Measurements from ENCODE around the gene PXMP4.

The PXMP4 gene

DNA sequence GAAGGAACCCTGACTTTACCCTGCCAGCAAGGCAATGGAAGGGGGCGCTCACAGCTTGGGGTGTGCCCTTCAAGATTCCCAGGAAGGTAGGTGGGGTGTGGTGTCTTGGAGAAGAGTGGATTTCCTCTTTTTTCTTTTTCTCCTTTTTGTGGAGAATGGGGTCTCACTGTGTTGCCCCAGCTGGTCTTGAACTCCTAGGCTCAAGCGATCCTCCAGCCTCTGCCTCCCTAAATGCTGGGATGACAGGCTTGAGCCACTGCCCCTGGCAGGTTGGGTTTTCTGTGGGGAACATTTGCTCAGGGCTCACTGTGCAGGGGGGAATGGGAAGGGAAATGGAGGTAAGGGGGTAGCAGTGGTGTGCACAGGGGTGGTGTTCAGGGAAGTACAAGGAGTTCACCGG is 7.7 kb upstream of the PXMP4 start (continued):
- TF ChIP-seq SNAI2 (CRISPR knock-in tag; IDR thresholded peaks at IDR 0.05) (no peak), ZNF565 (CRISPR knock-in tag; conservative IDR thresholded peaks at IDR 0.05; ENCODE audit: low read depth) (no peak), TOX (CRISPR knock-in tag; IDR thresholded peaks at IDR 0.05; ENCODE audit: borderline replicate concordance) (no peak), ARNTL (CRISPR knock-in tag; IDR thresholded peaks at IDR 0.05; ENCODE audit: borderline replicate concordance, low read depth) (no peak), ZFP3 (CRISPR knock-in tag; IDR thresholded peaks at IDR 0.05) (no peak)

DNA sequence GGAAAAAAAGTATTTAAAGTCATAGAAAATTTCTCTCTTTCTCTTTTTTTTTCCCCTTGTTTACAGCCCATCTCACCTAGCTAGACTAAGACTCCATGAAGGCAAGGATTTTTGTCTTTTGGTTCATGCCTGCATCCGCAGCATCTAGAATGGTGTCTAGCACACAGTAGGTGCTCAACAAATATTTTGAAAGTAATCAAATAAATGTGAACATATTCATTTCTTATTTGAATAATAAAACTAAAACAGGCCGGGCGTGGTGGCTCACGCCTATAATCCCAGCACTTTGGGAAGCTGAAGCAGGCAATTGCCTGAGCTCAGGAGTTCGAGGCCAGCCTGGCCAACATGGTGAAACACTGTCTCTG is 7.0 kb upstream of the PXMP4 start:
- ATAC-seq, result no peak
- TF ChIP-seq SNAI2 (CRISPR knock-in tag; IDR thresholded peaks at IDR 0.05) (no peak), CSDC2 (CRISPR knock-in tag; IDR thresholded peaks at IDR 0.05) (no peak), ZNF565 (CRISPR knock-in tag; conservative IDR thresholded peaks at IDR 0.05; ENCODE audit: low read depth) (no peak), RARB (CRISPR knock-in tag; IDR thresholded peaks at IDR 0.05) (no peak), PPARA (CRISPR knock-in tag; IDR thresholded peaks at IDR 0.05; ENCODE audit: borderline replicate concordance) (no peak), BACH2 (CRISPR knock-in tag; IDR thresholded peaks at IDR 0.05; ENCODE audit: borderline replicate concordance) (no peak), TCF4 (CRISPR knock-in tag; IDR thresholded peaks at IDR 0.05; ENCODE audit: borderline replicate concordance) (no peak), ZFP3 (CRISPR knock-in tag; IDR thresholded peaks at IDR 0.05) (no peak), TOX (CRISPR knock-in tag; IDR thresholded peaks at IDR 0.05; ENCODE audit: borderline replicate concordance) (no peak), GLIS3 (CRISPR knock-in tag; IDR thresholded peaks at IDR 0.05) (no peak)
- TF ChIP-seq, protein P1, sequence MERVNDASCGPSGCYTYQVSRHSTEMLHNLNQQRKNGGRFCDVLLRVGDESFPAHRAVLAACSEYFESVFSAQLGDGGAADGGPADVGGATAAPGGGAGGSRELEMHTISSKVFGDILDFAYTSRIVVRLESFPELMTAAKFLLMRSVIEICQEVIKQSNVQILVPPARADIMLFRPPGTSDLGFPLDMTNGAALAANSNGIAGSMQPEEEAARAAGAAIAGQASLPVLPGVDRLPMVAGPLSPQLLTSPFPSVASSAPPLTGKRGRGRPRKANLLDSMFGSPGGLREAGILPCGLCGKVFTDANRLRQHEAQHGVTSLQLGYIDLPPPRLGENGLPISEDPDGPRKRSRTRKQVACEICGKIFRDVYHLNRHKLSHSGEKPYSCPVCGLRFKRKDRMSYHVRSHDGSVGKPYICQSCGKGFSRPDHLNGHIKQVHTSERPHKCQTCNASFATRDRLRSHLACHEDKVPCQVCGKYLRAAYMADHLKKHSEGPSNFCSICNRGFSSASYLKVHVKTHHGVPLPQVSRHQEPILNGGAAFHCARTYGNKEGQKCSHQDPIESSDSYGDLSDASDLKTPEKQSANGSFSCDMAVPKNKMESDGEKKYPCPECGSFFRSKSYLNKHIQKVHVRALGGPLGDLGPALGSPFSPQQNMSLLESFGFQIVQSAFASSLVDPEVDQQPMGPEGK (CRISPR knock-in tag; IDR thresholded peaks at IDR 0.05; ENCODE audit: borderline replicate concordance), result no peak
- TF ChIP-seq, protein P2, sequence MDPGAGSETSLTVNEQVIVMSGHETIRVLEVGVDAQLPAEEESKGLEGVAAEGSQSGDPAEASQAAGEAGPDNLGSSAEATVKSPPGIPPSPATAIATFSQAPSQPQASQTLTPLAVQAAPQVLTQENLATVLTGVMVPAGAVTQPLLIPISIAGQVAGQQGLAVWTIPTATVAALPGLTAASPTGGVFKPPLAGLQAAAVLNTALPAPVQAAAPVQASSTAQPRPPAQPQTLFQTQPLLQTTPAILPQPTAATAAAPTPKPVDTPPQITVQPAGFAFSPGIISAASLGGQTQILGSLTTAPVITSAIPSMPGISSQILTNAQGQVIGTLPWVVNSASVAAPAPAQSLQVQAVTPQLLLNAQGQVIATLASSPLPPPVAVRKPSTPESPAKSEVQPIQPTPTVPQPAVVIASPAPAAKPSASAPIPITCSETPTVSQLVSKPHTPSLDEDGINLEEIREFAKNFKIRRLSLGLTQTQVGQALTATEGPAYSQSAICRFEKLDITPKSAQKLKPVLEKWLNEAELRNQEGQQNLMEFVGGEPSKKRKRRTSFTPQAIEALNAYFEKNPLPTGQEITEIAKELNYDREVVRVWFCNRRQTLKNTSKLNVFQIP (CRISPR knock-in tag; IDR thresholded peaks at IDR 0.05; ENCODE audit: borderline replicate concordance, low read depth), result no peak
- TF ChIP-seq, protein P3, sequence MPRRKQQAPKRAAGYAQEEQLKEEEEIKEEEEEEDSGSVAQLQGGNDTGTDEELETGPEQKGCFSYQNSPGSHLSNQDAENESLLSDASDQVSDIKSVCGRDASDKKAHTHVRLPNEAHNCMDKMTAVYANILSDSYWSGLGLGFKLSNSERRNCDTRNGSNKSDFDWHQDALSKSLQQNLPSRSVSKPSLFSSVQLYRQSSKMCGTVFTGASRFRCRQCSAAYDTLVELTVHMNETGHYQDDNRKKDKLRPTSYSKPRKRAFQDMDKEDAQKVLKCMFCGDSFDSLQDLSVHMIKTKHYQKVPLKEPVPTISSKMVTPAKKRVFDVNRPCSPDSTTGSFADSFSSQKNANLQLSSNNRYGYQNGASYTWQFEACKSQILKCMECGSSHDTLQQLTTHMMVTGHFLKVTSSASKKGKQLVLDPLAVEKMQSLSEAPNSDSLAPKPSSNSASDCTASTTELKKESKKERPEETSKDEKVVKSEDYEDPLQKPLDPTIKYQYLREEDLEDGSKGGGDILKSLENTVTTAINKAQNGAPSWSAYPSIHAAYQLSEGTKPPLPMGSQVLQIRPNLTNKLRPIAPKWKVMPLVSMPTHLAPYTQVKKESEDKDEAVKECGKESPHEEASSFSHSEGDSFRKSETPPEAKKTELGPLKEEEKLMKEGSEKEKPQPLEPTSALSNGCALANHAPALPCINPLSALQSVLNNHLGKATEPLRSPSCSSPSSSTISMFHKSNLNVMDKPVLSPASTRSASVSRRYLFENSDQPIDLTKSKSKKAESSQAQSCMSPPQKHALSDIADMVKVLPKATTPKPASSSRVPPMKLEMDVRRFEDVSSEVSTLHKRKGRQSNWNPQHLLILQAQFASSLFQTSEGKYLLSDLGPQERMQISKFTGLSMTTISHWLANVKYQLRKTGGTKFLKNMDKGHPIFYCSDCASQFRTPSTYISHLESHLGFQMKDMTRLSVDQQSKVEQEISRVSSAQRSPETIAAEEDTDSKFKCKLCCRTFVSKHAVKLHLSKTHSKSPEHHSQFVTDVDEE (CRISPR knock-in tag; IDR thresholded peaks at IDR 0.05), result no peak
- TF ChIP-seq, protein P4, sequence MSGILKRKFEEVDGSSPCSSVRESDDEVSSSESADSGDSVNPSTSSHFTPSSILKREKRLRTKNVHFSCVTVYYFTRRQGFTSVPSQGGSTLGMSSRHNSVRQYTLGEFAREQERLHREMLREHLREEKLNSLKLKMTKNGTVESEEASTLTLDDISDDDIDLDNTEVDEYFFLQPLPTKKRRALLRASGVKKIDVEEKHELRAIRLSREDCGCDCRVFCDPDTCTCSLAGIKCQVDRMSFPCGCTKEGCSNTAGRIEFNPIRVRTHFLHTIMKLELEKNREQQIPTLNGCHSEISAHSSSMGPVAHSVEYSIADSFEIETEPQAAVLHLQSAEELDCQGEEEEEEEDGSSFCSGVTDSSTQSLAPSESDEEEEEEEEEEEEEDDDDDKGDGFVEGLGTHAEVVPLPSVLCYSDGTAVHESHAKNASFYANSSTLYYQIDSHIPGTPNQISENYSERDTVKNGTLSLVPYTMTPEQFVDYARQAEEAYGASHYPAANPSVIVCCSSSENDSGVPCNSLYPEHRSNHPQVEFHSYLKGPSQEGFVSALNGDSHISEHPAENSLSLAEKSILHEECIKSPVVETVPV (CRISPR knock-in tag; IDR thresholded peaks at IDR 0.05), result no peak
- TF ChIP-seq, protein P5, sequence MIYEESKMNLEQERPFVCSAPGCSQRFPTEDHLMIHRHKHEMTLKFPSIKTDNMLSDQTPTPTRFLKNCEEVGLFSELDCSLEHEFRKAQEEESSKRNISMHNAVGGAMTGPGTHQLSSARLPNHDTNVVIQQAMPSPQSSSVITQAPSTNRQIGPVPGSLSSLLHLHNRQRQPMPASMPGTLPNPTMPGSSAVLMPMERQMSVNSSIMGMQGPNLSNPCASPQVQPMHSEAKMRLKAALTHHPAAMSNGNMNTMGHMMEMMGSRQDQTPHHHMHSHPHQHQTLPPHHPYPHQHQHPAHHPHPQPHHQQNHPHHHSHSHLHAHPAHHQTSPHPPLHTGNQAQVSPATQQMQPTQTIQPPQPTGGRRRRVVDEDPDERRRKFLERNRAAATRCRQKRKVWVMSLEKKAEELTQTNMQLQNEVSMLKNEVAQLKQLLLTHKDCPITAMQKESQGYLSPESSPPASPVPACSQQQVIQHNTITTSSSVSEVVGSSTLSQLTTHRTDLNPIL (CRISPR knock-in tag; IDR thresholded peaks at IDR 0.05; ENCODE audit: low read depth), result no peak

DNA sequence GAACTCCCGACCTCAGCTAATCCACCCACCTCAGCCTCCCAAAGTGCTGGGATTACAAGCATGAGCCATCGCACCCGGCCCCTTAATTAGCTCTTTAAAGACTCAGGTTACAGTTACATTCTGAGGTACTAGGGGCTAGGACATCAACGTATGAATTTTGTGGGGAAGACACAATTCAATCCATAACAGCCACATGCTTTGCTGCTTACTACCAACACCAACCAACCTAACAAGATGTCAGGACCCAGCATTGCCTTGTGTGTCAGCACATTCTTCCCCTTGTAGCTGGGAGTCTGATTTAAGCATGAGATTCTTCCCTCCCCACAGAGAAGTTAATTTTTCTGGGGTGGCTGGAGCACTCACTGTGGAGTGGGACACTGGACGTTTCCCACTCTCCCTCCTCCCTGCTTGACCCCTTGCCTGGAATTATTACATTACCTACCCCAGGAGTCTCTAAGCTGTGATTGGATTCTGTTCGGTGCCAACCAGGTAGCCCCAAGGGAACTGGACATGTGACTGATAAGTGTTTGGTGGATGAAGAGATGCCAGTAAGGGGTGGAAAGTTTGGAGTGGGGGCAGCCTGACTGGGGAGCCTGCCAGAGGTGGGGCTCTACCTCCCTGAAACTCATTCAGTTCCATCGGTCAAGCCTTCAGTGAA is 5.6 kb upstream of the PXMP4 start:
- no peak for TF ChIP-seq RARB (CRISPR knock-in tag; IDR thresholded peaks at IDR 0.05)
- TF ChIP-seq TCF4 (CRISPR knock-in tag; IDR thresholded peaks at IDR 0.05; ENCODE audit: borderline replicate concordance), result no peak
- TF ChIP-seq, protein P2 (CRISPR knock-in tag; IDR thresholded peaks at IDR 0.05; ENCODE audit: borderline replicate concordance, low read depth), result no peak
- TF ChIP-seq ISL1 (CRISPR knock-in tag; IDR thresholded peaks at IDR 0.05), result no peak
- TF ChIP-seq GLIS3 (CRISPR knock-in tag; IDR thresholded peaks at IDR 0.05), result no peak
- no peak for TF ChIP-seq ZNF565 (CRISPR knock-in tag; conservative IDR thresholded peaks at IDR 0.05; ENCODE audit: low read depth)
- TF ChIP-seq OSR1 (CRISPR knock-in tag; IDR thresholded peaks at IDR 0.05), result no peak
- TF ChIP-seq, protein P5 (CRISPR knock-in tag; IDR thresholded peaks at IDR 0.05; ENCODE audit: low read depth), result no peak
- no peak for TF ChIP-seq ZC3H10 (CRISPR knock-in tag; IDR thresholded peaks at IDR 0.05)
- no peak for ATAC-seq
